ENCODE measurements around the gene N4BP2L2.

DNA sequence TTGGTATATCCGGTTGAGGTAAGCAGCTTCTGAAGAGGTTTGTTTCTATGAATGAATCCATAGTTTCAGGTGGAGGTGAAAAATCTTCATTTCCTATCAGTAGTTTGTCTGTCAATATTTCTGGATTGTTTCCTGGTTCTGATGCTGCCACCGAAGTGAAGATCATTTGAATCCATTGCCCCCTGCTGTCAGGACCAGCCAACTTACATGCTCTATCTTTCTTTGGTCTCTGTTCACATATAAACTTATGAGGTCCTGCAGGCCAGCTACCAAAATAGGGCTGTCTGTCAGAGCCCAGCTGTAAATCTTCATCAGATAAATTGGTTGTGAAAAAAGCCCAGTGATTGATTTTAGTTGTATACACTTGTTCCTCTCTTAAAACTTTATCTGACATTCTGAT, 95.5 kb downstream of the N4BP2L2 start:
- TF ChIP-seq POLR2A (IDR thresholded peaks at IDR 0.05) (no peak), CTCF (IDR thresholded peaks at IDR 0.05) (peak; percentile 17 to 54 (median 44))
